Lung (tissue), 12 donors: ENCODE data around the gene ADAMTS9. TPM values are rescaled to one million over a fixed set of nuclear protein-coding genes. Genes with fewer than 3 reads are reported as not detected.

Experiments used
- ATAC-seq: fragments of 200-7000 bp; cut with Tn5 transposase; one replicate; pipeline ENCODE4 v1.9.1; 2020; ENCODE audit warnings: moderate number of reproducible peaks; ENCODE audit not compliant: insufficient read depth, low FRiP score
- DNase-seq, 3 donors: peaks; one replicate each; pipeline ENCODE4 v3.0.0-alpha.2; 2013 to 2017
- H3K27ac ChIP-seq, 2 donors: one replicate each; pipeline ENCODE4 v1.5.1; 2013; ENCODE audit warnings: mild to moderate bottlenecking in 2 of 2, moderate library complexity in 2 of 2, control low read depth in 1 of 2, inconsistent platforms in 1 of 2, low read depth in 1 of 2, low read length in 1 of 2
- H3K27me3 ChIP-seq, 3 donors: one replicate each; pipeline ENCODE4 v1.5.1; 2013; ENCODE audit warnings: low read length in 2 of 3; ENCODE audit not compliant: control insufficient read depth in 3 of 3, insufficient read depth in 3 of 3
- H3K36me3 ChIP-seq, 4 donors: one replicate each; pipeline ENCODE4 v1.5.1; 2013; ENCODE audit warnings: low read length in 4 of 4, mild to moderate bottlenecking in 1 of 4, moderate library complexity in 1 of 4; ENCODE audit not compliant: control insufficient read depth in 4 of 4, insufficient read depth in 4 of 4
- H3K4me1 ChIP-seq, 5 donors: one replicate each; pipeline ENCODE4 v1.5.1; 2013; ENCODE audit warnings: low read length in 5 of 5, mild to moderate bottlenecking in 2 of 5, moderate library complexity in 1 of 5; ENCODE audit not compliant: control insufficient read depth in 5 of 5, insufficient read depth in 5 of 5
- H3K4me3 ChIP-seq: one replicate; pipeline ENCODE4 v1.5.1; 2013; ENCODE audit warnings: mild to moderate bottlenecking, control low read depth, moderate library complexity
- H3K9ac ChIP-seq, 2 donors: one replicate each; pipeline ENCODE4 v1.5.1; 2013; ENCODE audit warnings: low read length in 2 of 2, control low read depth in 1 of 2; ENCODE audit not compliant: insufficient read depth in 1 of 2
- H3K9me3 ChIP-seq, 4 donors: one replicate each; pipeline ENCODE4 v1.5.1; 2013; ENCODE audit warnings: low read length in 3 of 4, mild to moderate bottlenecking in 1 of 4, moderate library complexity in 1 of 4; ENCODE audit not compliant: control insufficient read depth in 4 of 4, insufficient read depth in 3 of 4
- CTCF ChIP-seq: IDR thresholded peaks from 2 replicates; pipeline ENCODE4 v1.5.1; 2012; ENCODE audit warnings: mild to moderate bottlenecking; ENCODE audit errors: control extremely low read depth, extremely low read depth
- WGBS, 2 donors: extraction: QIAGEN DNeasy Blood & Tissue Kit; methylation state at CpG; one replicate each; pipeline ENCODE4 v1.1.7; 2013; 5-methylcytosine and 5-hydroxymethylcytosine counted together
- polyA plus RNA-seq, 2 donors: library from polyadenylated mRNA; stranded (reverse); fragments of 200-250 nt; gene quantifications; one replicate each; pipeline ENCODE4 v1.2.1, GENCODE V29; 2013
- total RNA-seq, 2 donors: library from RNA; depleted of rRNA in 1 of 2; stranded (reverse); fragments of >200 nt in 1 of 2; gene quantifications; one replicate each; pipeline ENCODE4 v1.2.1, GENCODE V29; 2014 to 2021
- donor health status: control.
- donor health status: control.
- donor health status: Bipolar disorder and iron deficiency.
- donor health status: healthy.
- donor health status: DM: yes; HTN: yes; CAD: no.

The ADAMTS9 gene
- total and polyA plus RNA-seq, 4 donors: 29.9 to 75.6 (median 42.9) TPM

DNA sequence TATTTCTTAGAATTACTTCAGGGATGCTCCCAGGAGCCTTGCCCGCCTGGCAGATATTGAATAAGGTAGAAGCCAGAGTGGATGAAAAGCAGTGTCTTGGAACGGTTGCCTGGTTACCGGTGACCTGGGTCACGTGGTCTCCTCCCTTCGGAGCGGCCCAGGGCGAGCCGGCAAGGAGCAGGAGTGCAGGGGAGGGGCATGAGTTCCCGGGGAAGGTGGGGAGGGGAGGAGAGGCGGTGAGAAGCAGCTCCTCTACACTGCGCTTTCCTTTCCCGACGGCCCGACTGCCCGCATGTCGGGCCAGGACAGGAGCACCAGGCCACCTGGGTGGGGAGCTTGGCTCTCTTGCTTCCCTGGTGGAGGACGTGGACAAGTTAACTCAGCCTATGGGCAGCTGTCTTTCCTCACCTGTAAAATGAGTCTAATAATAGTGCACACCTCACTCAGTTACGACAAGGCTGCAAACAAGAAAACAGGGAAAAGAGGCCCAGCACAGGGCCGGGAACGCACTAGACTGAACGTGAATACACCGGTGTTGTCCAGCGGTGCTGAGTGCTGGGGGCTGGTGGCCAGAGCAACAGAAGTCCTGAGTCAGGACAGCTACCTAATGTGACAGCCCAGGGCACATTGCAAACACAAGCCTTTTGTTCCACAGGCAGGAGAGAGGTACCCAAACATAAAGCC is 198.3 kb downstream of the ADAMTS9 start:
- peak; percentile 67 for ATAC-seq
- H3K27ac ChIP-seq: no peak overlapping the region
- no peaks in the 10 kb centered on the region for H3K27me3 ChIP-seq
- no peaks in the 10 kb centered on the region for H3K36me3 ChIP-seq
- peaks cover 0 to 24% (median 6%) of the 10 kb centered on the region in 5 donors for H3K4me1 ChIP-seq
- 24 to 38% methylated on average over 22 to 23 of the region's 23 CpGs for WGBS, 2 donors
- no peak overlapping the region for H3K4me3 ChIP-seq
- no peak overlapping the region for H3K9ac ChIP-seq
- TF ChIP-seq CTCF: no peak
- DNase-seq: peak; percentile 59 to 77 (median 76)
- H3K9me3 ChIP-seq: no peaks in the 10 kb centered on the region

- TF ChIP-seq CTCF: no peak
- Histone ChIP-seq H3K9ac (no peak overlapping the region), H3K4me1 (peaks cover 0 to 24% (median 6%) of the 10 kb centered on the region in 5 donors), H3K36me3 (no peaks in the 10 kb centered on the region), H3K4me3 (no peak overlapping the region), H3K9me3 (no peaks in the 10 kb centered on the region), H3K27me3 (no peaks in the 10 kb centered on the region), H3K27ac (no peak overlapping the region)
- WGBS, 2 donors: 43 to 45% methylated on average over 5 of the region's 5 CpGs
- no peak for ATAC-seq
- DNase-seq: no peak
Observed at GRCh38 chr3:64488939-64489338, 198.9 kb downstream of the ADAMTS9 start.

GRCh38 chr3:64484289-64484992 is 203.4 kb downstream of the ADAMTS9 start:
- peak overlapping the region in 1 of 2 donors; percentile 31 for H3K27ac ChIP-seq
- no peak overlapping the region for H3K9ac ChIP-seq
- 22 to 25% methylated on average over 4 of the region's 4 CpGs for WGBS, 2 donors

More at GRCh38 chr3:64484289-64484992, 203.4 kb downstream of the ADAMTS9 start:
- peak; percentile 87 to 91 (median 89) for DNase-seq
- Histone ChIP-seq H3K9me3 (no peaks in the 10 kb centered on the region), H3K4me3 (no peak overlapping the region), H3K4me1 (peaks cover 0 to 2% (median 1%) of the 10 kb centered on the region in 5 donors), H3K36me3 (no peaks in the 10 kb centered on the region), H3K27me3 (no peaks in the 10 kb centered on the region)
- peak; percentile 86 for ATAC-seq
- TF ChIP-seq CTCF: peak; percentile 89
